ENCODE data around the gene WDTC1. TPM values are rescaled to one million over a fixed set of nuclear protein-coding genes. Genes with fewer than 3 reads are reported as not detected.
A peak's percentile ranks its signal among the peaks of the same experiment; 100 is the strongest.

The WDTC1 gene
- total and polyA plus RNA-seq, 7 donors: 10.8 to 66.1 (median 55.6) TPM

GRCh38 chr1:27357281-27358037, 123.0 kb downstream of the WDTC1 start:
- 38 to 40% (median 39%) methylated on average over 40 of the region's 40 CpGs for WGBS, 3 donors
- intact Hi-C loops (cut with DNase I): loop anchor here (2.0 to 5.0 kb wide), 4 partner anchors 31 to 57 kb away; partner anchors contain the start of gene TMEM222 (in 1 of the 2)
- Histone ChIP-seq H3K27me3 (ENCODE audit: insufficient read depth in 3 of 3, low read length in 2 of 3) (no peaks in the 10 kb centered on the region), H3K4me3 (peak overlapping the region; percentile 25), H3K9me3 (no peaks in the 10 kb centered on the region), H3K36me3 (ENCODE audit: insufficient read depth in 1 of 2, low read depth in 1 of 2) (peaks cover 0 to 69% of the 10 kb centered on the region in 2 donors), H3K4me1 (no peaks in the 10 kb centered on the region), H3K27ac (no peak overlapping the region)
- TF ChIP-seq CTCF (IDR thresholded peaks at IDR 0.05): peak; percentile 97
- ATAC-seq: peak; percentile 82 to 95 (median 90)
- DNase-seq: peak; percentile 77 to 88

Other genes starting within 250 kb of the WDTC1 start
- 1 to 10 TPM in 3 of 4 donors, under 1 TPM in 1; 0.84 to 3.8 (median 1.4) TPM for gene TRNP1, start 240.9 kb upstream of the WDTC1 start, total RNA-seq
- 1 to 10 TPM; 1.1 to 1.6 (median 1.6) TPM for gene TRNP1, start 240.9 kb upstream of the WDTC1 start, polyA plus RNA-seq
- gene TENT5B, start 221.8 kb upstream of the WDTC1 start, total RNA-seq: 1 to 10 TPM in 3 of 4 donors, under 1 TPM in 1; 0.20 to 2.3 (median 1.7) TPM
- 1 to 10 TPM in 1 of 3 donors, under 1 TPM in 2; 0.70 to 2.5 (median 0.74) TPM for gene TENT5B, start 221.8 kb upstream of the WDTC1 start, polyA plus RNA-seq
- gene SLC9A1, start 79.5 kb upstream of the WDTC1 start, total RNA-seq: 10 to 100 TPM in 1 of 4 donors, 1 to 10 TPM in 3; 5.2 to 14.3 (median 7.7) TPM
- 10 to 100 TPM in 1 of 3 donors, 1 to 10 TPM in 2; 2.3 to 17.0 (median 3.8) TPM for gene SLC9A1, start 79.5 kb upstream of the WDTC1 start, polyA plus RNA-seq
- 10 to 100 TPM; 20.7 to 35.0 (median 23.8) TPM for gene TMEM222, start 87.5 kb downstream of the WDTC1 start, total RNA-seq
- 10 to 100 TPM; 30.8 to 50.2 (median 40.6) TPM for gene TMEM222, start 87.5 kb downstream of the WDTC1 start, polyA plus RNA-seq
- 1 to 10 TPM in 1 of 4 donors, under 1 TPM in 3; 0.41 to 1.3 (median 0.68) TPM for gene SYTL1, start 107.4 kb downstream of the WDTC1 start, total RNA-seq
- gene SYTL1, start 107.4 kb downstream of the WDTC1 start, polyA plus RNA-seq: under 1 TPM; 0.13 to 0.23 (median 0.14) TPM
- gene MAP3K6, start 132.3 kb downstream of the WDTC1 start, total RNA-seq: 10 to 100 TPM; 16.1 to 29.8 (median 22.8) TPM
- gene MAP3K6, start 132.3 kb downstream of the WDTC1 start, polyA plus RNA-seq: 10 to 100 TPM; 11.1 to 17.6 (median 12.9) TPM
- 10 to 100 TPM in 1 of 4 donors, 1 to 10 TPM in 3; 3.4 to 12.9 (median 5.8) TPM for gene FCN3, start 140.2 kb downstream of the WDTC1 start, total RNA-seq
- gene FCN3, start 140.2 kb downstream of the WDTC1 start, polyA plus RNA-seq: 10 to 100 TPM; 18.6 to 34.6 (median 21.9) TPM
- not detected for gene CD164L2, start 148.7 kb downstream of the WDTC1 start, total RNA-seq
- not detected for gene CD164L2, start 148.7 kb downstream of the WDTC1 start, polyA plus RNA-seq
- 1 to 10 TPM in 1 of 4 donors, under 1 TPM in 1, not detected in 2; 0.42 to 1.3 TPM for gene GPR3, start 158.0 kb downstream of the WDTC1 start, total RNA-seq
- gene GPR3, start 158.0 kb downstream of the WDTC1 start, polyA plus RNA-seq: under 1 TPM; 0.12 to 0.98 (median 0.31) TPM

All from psoas muscle (tissue), 8 donors.